HEK293 (cell line): ENCODE data around the gene CDPF1.

ENCODE experiments used
- CTCF ChIA-PET: fragments of 350-600 bp; formaldehyde crosslinking; extraction: SDS; loops from one replicate; lab custom pipeline; 2021; ENCODE audit warnings: antibody characterized with exemption; lab: Yijun Ruan, JAX
- POLR2A ChIA-PET: fragments of 300-600 bp; formaldehyde crosslinking; extraction: SDS; loops from one replicate; lab custom pipeline; 2020; ENCODE audit warnings: antibody characterized with exemption, inconsistent platforms; lab: Yijun Ruan, JAX
- H3K27ac ChIP-seq: fragments of 200-500 bp; sonication (Bioruptor generic); 2 replicates; pipeline ENCODE4 v1.5.1; 2014; ENCODE audit warnings: low read depth, low read length, control low read depth, inconsistent platforms; ENCODE audit errors: extremely low read depth
- H3K36me3 ChIP-seq, 2 experiments: fragments of 200-500 bp in 1 of 2; sonication (Bioruptor generic) in 1 of 2; 1 replicate in 1 of 2; 2 replicates in 1 of 2; pipeline ENCODE4 v1.5.1; 2014 to 2017; ENCODE audit warnings: inconsistent platforms in 2 of 2, low read length in 2 of 2; ENCODE audit not compliant: control insufficient read depth in 2 of 2, insufficient read depth in 1 of 2
- H3K4me1 ChIP-seq: fragments of 200-500 bp; sonication (Bioruptor generic); 2 replicates; pipeline ENCODE4 v1.5.1; 2014; ENCODE audit warnings: mild to moderate bottlenecking, low read length, inconsistent platforms; ENCODE audit not compliant: control insufficient read depth, insufficient read depth
- H3K4me3 ChIP-seq: 2 replicates; pipeline ENCODE4 v1.5.1; 2011; ENCODE audit warnings: low read depth, mild to moderate bottlenecking, control low read depth, low read length, moderate library complexity
- H3K9me3 ChIP-seq: fragments of 200-500 bp; sonication (Bioruptor generic); 2 replicates; pipeline ENCODE4 v1.5.1; 2014; ENCODE audit warnings: low read depth, low read length, inconsistent platforms; ENCODE audit not compliant: control insufficient read depth, insufficient read depth
- BCL11A ChIP-seq: fragments of 450-650 bp; formaldehyde crosslinking; IDR thresholded peaks from 2 replicates; pipeline ENCODE4 v1.5.1; 2016; ENCODE audit warnings: low read depth, missing biosample characterization, missing genetic modification characterization
- GFI1B ChIP-seq: fragments of 450-650 bp; formaldehyde crosslinking; IDR thresholded peaks from 2 replicates; pipeline ENCODE4 v1.5.1; 2016; ENCODE audit warnings: missing biosample characterization, missing genetic modification characterization
- HOXD13 ChIP-seq: sonication (generic); formaldehyde crosslinking; IDR thresholded peaks from 2 replicates; pipeline ENCODE4 v1.8.0; 2022; ENCODE audit warnings: missing genetic modification reagents, borderline replicate concordance
- KLF9 ChIP-seq: fragments of 450-650 bp; formaldehyde crosslinking; IDR thresholded peaks from 2 replicates; pipeline ENCODE4 v1.5.1; 2016; ENCODE audit warnings: missing biosample characterization, missing genetic modification characterization, low read depth
- ZBTB1 ChIP-seq: fragments of 450-650 bp; formaldehyde crosslinking; IDR thresholded peaks from 2 replicates; pipeline ENCODE4 v1.5.1; 2016; ENCODE audit warnings: missing biosample characterization, missing genetic modification characterization
- ZBTB8A ChIP-seq: fragments of 450-650 bp; formaldehyde crosslinking; IDR thresholded peaks from 2 replicates; pipeline ENCODE4 v1.5.1; 2016; ENCODE audit warnings: missing biosample characterization, missing genetic modification characterization
- ZFHX2 ChIP-seq: fragments of 450-650 bp; formaldehyde crosslinking; conservative IDR thresholded peaks from 2 replicates; pipeline ENCODE4 v1.5.1; 2016; ENCODE audit warnings: missing biosample characterization, missing genetic modification characterization
- ZNF24 ChIP-seq: fragments of 450-650 bp; formaldehyde crosslinking; IDR thresholded peaks from 2 replicates; pipeline ENCODE4 v1.5.1; 2016; ENCODE audit warnings: missing biosample characterization, missing genetic modification characterization
- ZNF433 ChIP-seq: fragments of 450-650 bp; formaldehyde crosslinking; IDR thresholded peaks from 2 replicates; pipeline ENCODE4 v1.5.1; 2016; ENCODE audit warnings: missing biosample characterization, missing genetic modification characterization, low read depth
- ZNF670 ChIP-seq: fragments of 450-650 bp; formaldehyde crosslinking; IDR thresholded peaks from 2 replicates; pipeline ENCODE4 v1.5.1; 2016; ENCODE audit warnings: missing biosample characterization, missing genetic modification characterization, low read depth
- ZNF776 ChIP-seq: fragments of 450-650 bp; formaldehyde crosslinking; IDR thresholded peaks from 2 replicates; pipeline ENCODE4 v1.5.0; 2017; ENCODE audit warnings: missing biosample characterization, missing genetic modification characterization, borderline replicate concordance
- ZNF777 ChIP-seq: fragments of 450-650 bp; formaldehyde crosslinking; IDR thresholded peaks from 2 replicates; pipeline ENCODE4 v1.5.1; 2017; ENCODE audit warnings: missing biosample characterization, missing genetic modification characterization, borderline replicate concordance
- TF ChIP-seq, protein P1 (sequence below): fragments of 450-650 bp; formaldehyde crosslinking; IDR thresholded peaks from 2 replicates; pipeline ENCODE4 v1.5.1; 2016; ENCODE audit warnings: missing biosample characterization, missing genetic modification characterization
- TF ChIP-seq, protein P2 (sequence below): fragments of 450-650 bp; formaldehyde crosslinking; IDR thresholded peaks from 2 replicates; pipeline ENCODE4 v1.5.1; 2016; ENCODE audit warnings: missing biosample characterization, missing genetic modification characterization
- TF ChIP-seq, protein P3 (sequence below): fragments of 450-650 bp; formaldehyde crosslinking; IDR thresholded peaks from 2 replicates; pipeline ENCODE4 v1.5.1; 2017; ENCODE audit warnings: missing biosample characterization, missing genetic modification characterization

CDPF1 gene

DNA sequence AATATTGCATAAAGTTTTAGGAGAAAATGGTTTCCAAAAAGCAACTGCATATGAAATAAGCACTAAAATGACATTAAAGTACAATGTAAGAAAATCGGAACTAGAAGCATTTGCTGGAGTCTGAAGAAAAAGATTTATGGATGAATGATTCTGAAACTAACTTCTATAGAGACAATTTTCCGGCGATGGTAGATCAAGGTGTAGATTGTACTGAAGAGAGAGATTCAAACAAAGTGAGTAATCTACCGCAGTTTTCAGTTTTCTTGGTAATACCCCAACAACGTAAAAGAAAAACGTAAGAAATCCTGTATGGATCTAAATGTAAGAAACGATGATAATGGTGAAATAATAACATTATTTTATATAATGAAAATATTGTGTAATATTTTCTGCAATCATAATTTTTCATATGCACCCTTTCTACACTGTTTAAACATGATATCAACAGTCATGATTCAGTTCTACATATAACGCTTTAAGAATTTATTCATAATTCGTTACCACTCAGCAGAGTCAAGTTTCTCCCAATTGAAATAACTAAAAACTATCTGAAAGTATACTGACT, 1.8 kb upstream of the CDPF1 start:
- POLR2A ChIA-PET = interaction anchor here (2.5 kb wide), 1 partner anchor 16 kb away, joined by 8 read pairs; the partner anchor contains the start of gene TTC38
- Histone ChIP-seq H3K36me3 (peaks cover 0 to 3% of the 10 kb centered on the region in 2 experiments; a peak in 1 of 3 replicates), H3K4me1 (peaks cover 3% of the 10 kb centered on the region; the same call in 1 of the 2 replicates), H3K4me3 (no peak overlapping the region), H3K27ac (no peak overlapping the region), H3K9me3 (no peaks in the 10 kb centered on the region)
- no peak for TF ChIP-seq ZFHX2 (tag by site-specific recombination)
- no peak for TF ChIP-seq ZNF670 (tag by site-specific recombination)
- TF ChIP-seq ZBTB8A (tag by site-specific recombination) = no peak
- CTCF ChIA-PET = no interaction called here

DNA sequence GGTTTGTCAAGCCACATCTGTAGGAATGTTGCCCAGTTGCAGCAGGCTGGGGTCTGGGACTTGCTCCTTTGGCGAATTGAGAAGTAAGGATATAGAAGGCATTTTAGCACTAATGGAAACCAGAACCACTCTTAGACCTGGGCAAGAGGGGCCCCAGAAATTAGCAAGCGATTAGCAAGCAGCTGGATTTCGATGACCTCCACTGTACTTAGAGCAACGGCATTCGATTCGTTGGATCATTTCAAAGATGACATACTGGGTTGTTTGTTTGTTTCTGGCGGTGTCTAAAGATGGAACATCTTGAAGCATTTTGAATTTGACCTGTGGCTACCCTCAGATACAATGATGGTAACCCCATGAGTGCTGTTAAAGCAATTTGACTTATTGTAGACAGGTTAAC, 1.2 kb upstream of the CDPF1 start:
- Histone ChIP-seq H3K36me3 (peaks cover 0 to 9% of the 10 kb centered on the region in 2 experiments; a peak in 1 of 3 replicates), H3K27ac (no peak overlapping the region), H3K9me3 (no peaks in the 10 kb centered on the region), H3K4me1 (peaks cover 3% of the 10 kb centered on the region; the same call in 1 of the 2 replicates), H3K4me3 (no peak overlapping the region)
- POLR2A ChIA-PET = no interaction called here
- CTCF ChIA-PET = no interaction called here
- TF ChIP-seq ZBTB1 (no peak), ZNF24 (tag by site-specific recombination) (no peak), BCL11A (tag by site-specific recombination) (no peak), ZNF776 (no peak), ZNF433 (tag by site-specific recombination) (no peak), GFI1B (tag by site-specific recombination) (no peak)

DNA sequence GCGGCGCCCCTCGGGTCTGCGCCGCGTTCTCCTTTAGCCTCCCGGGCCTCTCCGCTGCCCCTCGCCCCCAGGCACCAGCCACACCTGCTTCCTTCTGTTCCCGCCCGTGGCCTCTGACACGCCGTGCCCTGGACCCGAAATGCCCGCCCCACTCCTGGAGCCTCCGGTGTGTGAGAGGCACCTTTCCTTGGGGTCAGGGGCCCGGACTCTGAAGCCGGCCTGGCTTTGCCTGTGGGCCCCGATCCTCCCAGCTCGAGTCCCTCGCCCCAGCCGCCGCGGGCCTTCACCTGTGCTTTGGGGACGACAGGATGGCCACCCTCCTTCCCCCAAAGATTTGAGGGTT, 661 bp upstream of the CDPF1 start:
- POLR2A ChIA-PET = interaction anchor here (0.6 to 3.9 kb wide), 8 partner anchors 9 to 50 kb away, joined by 3 to 33 read pairs (median 4); partner anchors contain the start of genes GTSE1 and TTC38
- H3K4me3 ChIP-seq = peak overlapping the region; percentile 84
- no peaks in the 10 kb centered on the region for H3K9me3 ChIP-seq
- H3K4me1 ChIP-seq = peaks cover 3% of the 10 kb centered on the region; the same call in 1 of the 2 replicates
- TF ChIP-seq KLF9 (0 out of 2 replicates have a peak, but pooled peaks have one; percentile 17), ZNF777 (tag by site-specific recombination) (0 out of 2 replicates have a peak, but pooled peaks have one; percentile 1), HOXD13 (CRISPR knock-in tag) (no peak)
- TF ChIP-seq, protein P1, sequence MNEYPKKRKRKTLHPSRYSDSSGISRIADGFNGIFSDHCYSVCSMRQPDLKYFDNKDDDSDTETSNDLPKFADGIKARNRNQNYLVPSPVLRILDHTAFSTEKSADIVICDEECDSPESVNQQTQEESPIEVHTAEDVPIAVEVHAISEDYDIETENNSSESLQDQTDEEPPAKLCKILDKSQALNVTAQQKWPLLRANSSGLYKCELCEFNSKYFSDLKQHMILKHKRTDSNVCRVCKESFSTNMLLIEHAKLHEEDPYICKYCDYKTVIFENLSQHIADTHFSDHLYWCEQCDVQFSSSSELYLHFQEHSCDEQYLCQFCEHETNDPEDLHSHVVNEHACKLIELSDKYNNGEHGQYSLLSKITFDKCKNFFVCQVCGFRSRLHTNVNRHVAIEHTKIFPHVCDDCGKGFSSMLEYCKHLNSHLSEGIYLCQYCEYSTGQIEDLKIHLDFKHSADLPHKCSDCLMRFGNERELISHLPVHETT (tag by site-specific recombination) = no peak
- TF ChIP-seq, protein P2, sequence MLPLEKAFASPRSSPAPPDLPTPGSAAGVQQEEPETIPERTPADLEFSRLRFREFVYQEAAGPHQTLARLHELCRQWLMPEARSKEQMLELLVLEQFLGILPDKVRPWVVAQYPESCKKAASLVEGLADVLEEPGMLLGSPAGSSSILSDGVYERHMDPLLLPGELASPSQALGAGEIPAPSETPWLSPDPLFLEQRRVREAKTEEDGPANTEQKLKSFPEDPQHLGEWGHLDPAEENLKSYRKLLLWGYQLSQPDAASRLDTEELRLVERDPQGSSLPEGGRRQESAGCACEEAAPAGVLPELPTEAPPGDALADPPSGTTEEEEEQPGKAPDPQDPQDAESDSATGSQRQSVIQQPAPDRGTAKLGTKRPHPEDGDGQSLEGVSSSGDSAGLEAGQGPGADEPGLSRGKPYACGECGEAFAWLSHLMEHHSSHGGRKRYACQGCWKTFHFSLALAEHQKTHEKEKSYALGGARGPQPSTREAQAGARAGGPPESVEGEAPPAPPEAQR = no peak
- CTCF ChIA-PET = interaction anchor here (0.6 to 1.1 kb wide), 3 partner anchors 20 to 243 kb away, joined by 3 to 7 read pairs (median 4); no protein-coding TSS in a partner anchor
- peaks cover 0 to 11% of the 10 kb centered on the region in 2 experiments; a peak in 1 of 3 replicates for H3K36me3 ChIP-seq
- H3K27ac ChIP-seq = peak overlapping the region; percentile 90; the same call in 1 of the 2 replicates

DNA sequence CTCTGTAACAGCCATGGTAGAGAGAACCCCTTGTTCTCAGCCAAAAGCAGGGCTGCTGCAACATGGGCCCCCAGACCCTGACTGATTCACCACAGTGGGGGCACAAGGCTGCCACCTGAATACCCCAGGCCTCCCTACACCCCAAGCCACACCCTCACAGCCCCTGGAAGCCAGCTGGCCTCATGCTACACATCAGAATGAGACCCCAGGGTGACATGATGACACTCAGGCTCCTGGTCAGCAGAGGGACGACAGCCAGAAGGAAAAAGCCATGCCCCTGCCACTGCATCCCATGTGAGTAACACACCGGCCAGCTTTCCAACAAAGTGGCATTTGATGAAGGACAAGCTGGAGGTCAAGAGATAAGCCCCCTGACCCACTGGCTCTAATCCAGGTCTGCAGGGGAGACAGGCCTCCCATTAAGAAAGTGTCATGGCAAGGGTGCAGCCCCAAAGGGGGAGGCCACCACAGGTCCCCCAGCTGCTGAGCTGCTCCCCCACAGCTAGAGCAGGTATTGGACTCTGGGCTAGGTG, 2.6 kb downstream of the CDPF1 start:
- ChIA-PET CTCF (interaction anchor here (0.6 kb wide), 1 partner anchor 223 kb away, joined by 4 read pairs; no protein-coding TSS in a partner anchor), POLR2A (interaction anchor here (3.9 kb wide), 1 partner anchor 21 kb away, joined by 33 read pairs; the partner anchor contains the start of gene TTC38)
- Histone ChIP-seq H3K36me3 (peaks cover 0 to 35% of the 10 kb centered on the region in 2 experiments; a peak in 1 of 3 replicates), H3K4me1 (peaks cover 3% of the 10 kb centered on the region; the same call in 1 of the 2 replicates), H3K4me3 (no peak overlapping the region), H3K9me3 (no peaks in the 10 kb centered on the region), H3K27ac (no peak overlapping the region)
- TF ChIP-seq, protein P3, sequence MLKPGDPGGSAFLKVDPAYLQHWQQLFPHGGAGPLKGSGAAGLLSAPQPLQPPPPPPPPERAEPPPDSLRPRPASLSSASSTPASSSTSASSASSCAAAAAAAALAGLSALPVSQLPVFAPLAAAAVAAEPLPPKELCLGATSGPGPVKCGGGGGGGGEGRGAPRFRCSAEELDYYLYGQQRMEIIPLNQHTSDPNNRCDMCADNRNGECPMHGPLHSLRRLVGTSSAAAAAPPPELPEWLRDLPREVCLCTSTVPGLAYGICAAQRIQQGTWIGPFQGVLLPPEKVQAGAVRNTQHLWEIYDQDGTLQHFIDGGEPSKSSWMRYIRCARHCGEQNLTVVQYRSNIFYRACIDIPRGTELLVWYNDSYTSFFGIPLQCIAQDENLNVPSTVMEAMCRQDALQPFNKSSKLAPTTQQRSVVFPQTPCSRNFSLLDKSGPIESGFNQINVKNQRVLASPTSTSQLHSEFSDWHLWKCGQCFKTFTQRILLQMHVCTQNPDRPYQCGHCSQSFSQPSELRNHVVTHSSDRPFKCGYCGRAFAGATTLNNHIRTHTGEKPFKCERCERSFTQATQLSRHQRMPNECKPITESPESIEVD (tag by site-specific recombination) = no peak
